OCI-LY7 (cell line): ENCODE data around the gene TTLL10. TPM values are rescaled to one million over a fixed set of nuclear protein-coding genes. Genes with fewer than 3 reads are reported as not detected.

Experiments
- BruUV-seq: library from RNA; stranded (reverse); fragments of 400-500 nt; replicated peaks from 2 replicates; lab custom pipeline; 2021; lab: Mats Ljungman, UMichigan
- CTCF ChIA-PET: fragments of 300-600 bp; sonication (Branson Sonifier 250); formaldehyde crosslinking; loops from one replicate; lab custom pipeline; 2022; ENCODE audit warnings: antibody characterized with exemption; ENCODE audit not compliant: unreplicated experiment; lab: Charles Lee
- POLR2A ChIA-PET: fragments of 300-600 bp; sonication (Branson Sonifier 250); formaldehyde crosslinking; loops from one replicate; lab custom pipeline; 2022; ENCODE audit warnings: antibody characterized with exemption; lab: Charles Lee
- DNase-seq: peaks from one replicate; pipeline ENCODE4 v3.0.0-alpha.2; 2015; ENCODE audit warnings: low spot score
- H2AFZ ChIP-seq: fragments of 200-600 bp; sonication (generic), shearing (Covaris generic); 2 replicates; pipeline ENCODE4 v1.6.1; 2014; ENCODE audit warnings: mild to moderate bottlenecking, antibody characterized with exemption, low read length, moderate library complexity
- H3K27ac ChIP-seq: fragments of 200-600 bp; sonication (generic); 2 replicates; pipeline ENCODE4 v1.5.1; 2014; ENCODE audit warnings: mixed run types, low read depth, mild to moderate bottlenecking, moderate library complexity, low read length, inconsistent platforms; ENCODE audit not compliant: poor library complexity, severe bottlenecking
- H3K36me3 ChIP-seq: fragments of 200-600 bp; sonication (generic); 2 replicates; pipeline ENCODE4 v1.6.1; 2014; ENCODE audit warnings: mild to moderate bottlenecking, antibody characterized with exemption, low read length, moderate library complexity, mixed read lengths; ENCODE audit not compliant: insufficient read depth
- H3K4me1 ChIP-seq: fragments of 200-600 bp; sonication (generic); 2 replicates; pipeline ENCODE4 v1.5.1; 2014; ENCODE audit warnings: mild to moderate bottlenecking, low read length; ENCODE audit not compliant: insufficient read depth, poor library complexity, severe bottlenecking
- H3K4me2 ChIP-seq: fragments of 200-600 bp; sonication (generic); 2 replicates; pipeline ENCODE4 v1.6.1; 2014; ENCODE audit warnings: mild to moderate bottlenecking, low read length
- H3K4me3 ChIP-seq: fragments of 200-600 bp; sonication (generic); 2 replicates; pipeline ENCODE4 v1.5.1; 2014; ENCODE audit warnings: mild to moderate bottlenecking, low read depth, low read length; ENCODE audit not compliant: poor library complexity, severe bottlenecking
- H3K79me2 ChIP-seq: fragments of 200-600 bp; sonication (generic); 2 replicates; pipeline ENCODE4 v1.6.1; 2016; ENCODE audit warnings: low read depth, mild to moderate bottlenecking, low read length, moderate library complexity, mixed read lengths; ENCODE audit not compliant: insufficient read depth
- H3K9me2 ChIP-seq: fragments of 200-600 bp; sonication (generic); 2 replicates; pipeline ENCODE4 v1.6.1; 2016; ENCODE audit warnings: mild to moderate bottlenecking, low read length, mixed read lengths; ENCODE audit not compliant: insufficient read depth
- H3K9me3 ChIP-seq: fragments of 200-600 bp; sonication (generic); 2 replicates; pipeline ENCODE4 v1.6.1; 2014; ENCODE audit warnings: mild to moderate bottlenecking, mixed run types, low read length, mixed read lengths
- H4K20me1 ChIP-seq: fragments of 200-600 bp; sonication (generic); 2 replicates; pipeline ENCODE4 v1.6.1; 2014; ENCODE audit warnings: mild to moderate bottlenecking, antibody characterized with exemption, low read length, moderate library complexity, mixed read lengths; ENCODE audit not compliant: insufficient read depth
- CTCF ChIP-seq: fragments of 200-600 bp; sonication (generic); conservative IDR thresholded peaks from 2 replicates; pipeline ENCODE4 v1.5.1; 2014; ENCODE audit warnings: mild to moderate bottlenecking, antibody characterized with exemption, low read length, moderate library complexity, mixed read lengths
- EZH2phosphoT487 ChIP-seq: fragments of 200-600 bp; sonication (generic); IDR thresholded peaks from 2 replicates; pipeline ENCODE4 v1.6.1; 2018; ENCODE audit warnings: low read depth, borderline replicate concordance, mild to moderate bottlenecking, mixed run types, antibody characterized with exemption, low read length, moderate library complexity, mixed read lengths
- intact Hi-C: fragments of 100-400 bp; cut with micrococcal nuclease; formaldehyde crosslinking; loops from one replicate; pipeline ENCODE4 v1.10.0; 2022; ENCODE audit not compliant: unreplicated experiment
- total RNA-seq, 2 experiments: library from RNA; depleted of rRNA in 1 of 2; stranded (reverse); fragments of >200 nt in 1 of 2; shearing (Covaris generic) in 1 of 2; gene quantifications; 2 replicates each; pipeline ENCODE4 v1.2.3, GENCODE V29; 2014 to 2022

Gene TTLL10
- total RNA-seq, 2 experiments from 2014 or later = not detected

DNA sequence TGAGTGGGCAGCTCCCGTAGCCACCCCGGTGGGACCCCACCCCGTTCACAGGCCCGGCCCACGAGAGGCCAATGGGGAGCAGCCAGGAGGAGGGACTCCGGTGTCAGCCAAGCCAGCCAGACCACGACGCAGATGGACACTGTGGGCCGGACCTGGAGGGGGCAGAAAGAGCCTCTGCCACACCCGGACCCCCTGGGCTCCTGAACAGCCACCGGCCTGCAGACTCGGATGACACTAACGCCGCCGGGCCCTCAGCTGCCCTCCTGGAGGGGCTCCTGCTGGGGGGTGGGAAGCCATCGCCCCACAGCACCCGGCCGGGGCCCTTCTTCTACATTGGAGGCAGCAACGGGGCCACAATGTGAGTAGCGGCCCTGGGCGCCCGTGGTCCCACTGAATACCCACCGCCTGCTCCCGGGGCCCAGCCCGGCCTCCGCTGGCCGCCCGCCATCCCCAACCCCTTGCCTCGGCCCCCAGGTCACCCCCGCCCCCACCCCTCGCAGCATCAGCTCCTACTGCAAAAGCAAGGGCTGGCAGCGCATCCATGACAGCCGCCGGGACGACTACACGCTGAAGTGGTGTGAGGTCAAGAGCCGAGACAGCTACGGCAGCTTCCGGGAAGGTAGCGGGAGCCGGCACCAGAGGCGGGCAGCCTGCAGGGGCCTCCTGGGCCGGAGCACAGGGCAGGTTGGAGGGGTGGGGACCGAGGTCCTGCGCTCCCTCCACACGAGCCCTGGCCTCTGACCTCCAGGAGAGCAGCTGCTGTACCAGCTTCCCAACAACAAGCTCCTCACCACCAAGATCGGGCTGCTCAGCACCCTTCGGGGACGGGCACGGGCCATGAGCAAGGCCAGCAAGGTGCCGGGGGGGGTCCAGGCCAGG, 6.5 kb downstream of the TTLL10 start:
- TF ChIP-seq CTCF (no peak), EZH2phosphoT487 (no peak)
- DNase-seq = no peak
- intact Hi-C loops = no loop called here
- Histone ChIP-seq H3K27ac (no peak overlapping the region), H3K4me3 (no peak overlapping the region), H2AFZ (no peak overlapping the region), H4K20me1 (no peaks in the 10 kb centered on the region), H3K4me2 (no peak overlapping the region), H3K79me2 (no peaks in the 10 kb centered on the region), H3K9me3 (no peaks in the 10 kb centered on the region), H3K4me1 (no peaks in the 10 kb centered on the region), H3K36me3 (no peaks in the 10 kb centered on the region), H3K9me2 (no peaks in the 10 kb centered on the region)
- POLR2A ChIA-PET = no interaction called here
- no TSS peak for BruUV-seq
- CTCF ChIA-PET = no interaction called here

DNA sequence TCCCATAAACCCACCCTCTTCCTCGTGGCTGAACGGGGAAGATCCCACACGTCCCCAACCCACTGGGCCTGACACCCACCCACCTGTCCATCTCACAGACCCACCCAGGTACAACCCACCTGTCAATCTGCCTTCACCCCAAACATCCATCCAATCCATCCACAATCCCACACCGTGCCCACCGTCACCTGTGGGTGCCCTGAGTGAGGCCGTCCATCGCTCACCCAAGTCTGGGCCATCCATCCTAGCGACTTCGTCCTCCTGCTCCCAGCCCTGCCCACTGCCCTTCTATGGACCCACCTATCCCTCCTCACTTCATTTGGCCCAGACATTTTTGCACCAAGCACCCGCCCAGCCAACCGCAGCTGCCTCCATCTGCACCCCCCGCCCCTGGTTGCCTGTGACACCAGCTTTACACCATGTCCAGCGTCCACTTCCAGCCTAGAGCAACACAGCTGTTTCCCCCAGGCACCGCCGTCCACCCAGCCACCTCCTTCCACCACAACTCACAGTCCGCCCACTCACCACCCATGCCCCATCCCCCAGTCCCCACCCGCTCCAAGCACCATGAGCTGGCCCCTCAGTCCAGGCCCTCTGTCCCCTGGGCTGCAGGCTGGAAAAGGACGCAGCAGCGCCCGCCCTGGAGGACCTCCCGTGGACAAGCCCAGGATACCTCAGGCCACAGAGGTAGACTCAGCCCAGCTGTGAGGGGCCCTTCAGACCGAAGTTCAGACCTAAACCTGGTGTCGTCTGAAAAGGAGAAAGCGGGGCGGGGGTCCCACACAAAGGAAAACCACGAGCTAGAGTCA, 7.7 kb downstream of the TTLL10 start:
- intact Hi-C loops = no loop called here
- DNase-seq = no peak
- Histone ChIP-seq H3K9me2 (no peaks in the 10 kb centered on the region), H3K4me1 (no peaks in the 10 kb centered on the region), H2AFZ (no peak overlapping the region), H3K4me2 (no peak overlapping the region), H3K36me3 (no peaks in the 10 kb centered on the region), H4K20me1 (no peaks in the 10 kb centered on the region), H3K27ac (no peak overlapping the region), H3K79me2 (no peaks in the 10 kb centered on the region), H3K9me3 (no peaks in the 10 kb centered on the region), H3K4me3 (no peak overlapping the region)
- ChIA-PET CTCF (no interaction called here), POLR2A (no interaction called here)
- TF ChIP-seq EZH2phosphoT487 (no peak), CTCF (no peak)
- BruUV-seq = no TSS peak
